Colon (tissue), 2 donors: ENCODE results near the gene TBCCD1.

Experiments used
- FAIRE-seq: peaks from 2 replicates; lab custom pipeline; 2012; peaks lifted over from hg19 to GRCh38; lab: Jason Lieb, UNC
- donor health status: control.
- donor health status: control.

Gene TBCCD1

GRCh38 chr3:186567072-186567921 lies at the start of gene TBCCD1:
TSS of gene TBCCD1 (minus strand) at chr3:186567339. CDS start at chr3:186564329, 3,010 bp downstream.
- no peak for FAIRE-seq

- no peak for FAIRE-seq
Observed at GRCh38 chr3:186616299-186616617, 49.1 kb upstream of the TBCCD1 start.

GRCh38 chr3:186614597-186615483 lies 47.7 kb upstream of the TBCCD1 start:
- FAIRE-seq = no peak

- no peak for FAIRE-seq
Observed at GRCh38 chr3:186614266-186614596, 47.1 kb upstream of the TBCCD1 start.

GRCh38 chr3:186613637-186614265 lies 46.6 kb upstream of the TBCCD1 start:
- FAIRE-seq = no peak

- no peak for FAIRE-seq
Observed at GRCh38 chr3:186612721-186613636, 45.8 kb upstream of the TBCCD1 start, which contains the start of gene AHSG. TSS of gene AHSG (plus strand) at chr3:186613060. CDS start at chr3:186613142, 82 bp downstream.

- FAIRE-seq = no peak
Observed at GRCh38 chr3:186612065-186612464, 44.9 kb upstream of the TBCCD1 start.

GRCh38 chr3:186609247-186609868 lies 42.2 kb upstream of the TBCCD1 start:
- no peak for FAIRE-seq

GRCh38 chr3:186608624-186609215 lies 41.6 kb upstream of the TBCCD1 start:
- FAIRE-seq = no peak

GRCh38 chr3:186605561-186606545 lies 38.7 kb upstream of the TBCCD1 start:
- FAIRE-seq = no peak

- no peak for FAIRE-seq
Observed at GRCh38 chr3:186605078-186605477, 37.9 kb upstream of the TBCCD1 start.

- FAIRE-seq = no peak
Observed at GRCh38 chr3:186603159-186603558, 36.0 kb upstream of the TBCCD1 start.

GRCh38 chr3:186600896-186601295 lies 33.8 kb upstream of the TBCCD1 start:
- FAIRE-seq = no peak

- FAIRE-seq = no peak
Observed at GRCh38 chr3:186599785-186600166, 32.6 kb upstream of the TBCCD1 start.

- no peak for FAIRE-seq
Observed at GRCh38 chr3:186599142-186599784, 32.1 kb upstream of the TBCCD1 start.

- FAIRE-seq = no peak
Observed at GRCh38 chr3:186598794-186599141, 31.6 kb upstream of the TBCCD1 start.

GRCh38 chr3:186598108-186598784 lies 31.1 kb upstream of the TBCCD1 start:
- no peak for FAIRE-seq

GRCh38 chr3:186596568-186597287 lies 29.6 kb upstream of the TBCCD1 start:
- FAIRE-seq = no peak
